Effector memory CD8-positive, alpha-beta T cell (primary cell): ENCODE results near the gene TTLL11.

Experiments
- ATAC-seq: fragments of 150-1000 bp; cut with Tn5 transposase; replicated peaks from 2 replicates; pipeline ENCODE4 v1.10.0; 2021; ENCODE audit warnings: mild to moderate bottlenecking, moderate library complexity
- DNase-seq, 3 experiments: peaks; one replicate each; pipeline ENCODE4 v3.0.0; 2021
- H3K27ac Mint-ChIP-seq, 2 donors: one replicate each; pipeline ENCODE4 v1.8.0; 2022; ENCODE audit warnings: mild to moderate bottlenecking in 2 of 2, mixed read lengths in 2 of 2, moderate library complexity in 2 of 2
- H3K27me3 Mint-ChIP-seq, 2 donors: one replicate each; pipeline ENCODE4 v1.8.0; 2022; ENCODE audit warnings: mixed read lengths in 2 of 2
- H3K36me3 Mint-ChIP-seq: one replicate; pipeline ENCODE4 v1.8.0; 2022; ENCODE audit warnings: mild to moderate bottlenecking, moderate library complexity, mixed read lengths; ENCODE audit not compliant: insufficient read depth
- H3K4me1 Mint-ChIP-seq, 2 donors: one replicate each; pipeline ENCODE4 v1.8.0; 2022; ENCODE audit warnings: low read depth in 2 of 2, mixed read lengths in 2 of 2
- H3K4me3 Mint-ChIP-seq, 2 donors: one replicate each; pipeline ENCODE4 v1.8.0; 2022; ENCODE audit warnings: mild to moderate bottlenecking in 2 of 2, mixed read lengths in 2 of 2, moderate library complexity in 2 of 2
- H3K9me3 Mint-ChIP-seq, 2 donors: one replicate each; pipeline ENCODE4 v1.8.0; 2022; ENCODE audit warnings: mixed read lengths in 2 of 2

The TTLL11 gene

GRCh38 chr9:122110100-122110833 lies 17.2 kb upstream of the TTLL11 start:
- Mint-ChIP-seq H3K4me3 (no peak overlapping the region), H3K36me3 (no peaks in the 10 kb centered on the region), H3K27ac (no peak overlapping the region), H3K27me3 (peaks cover 17 to 22% of the 10 kb centered on the region in 2 donors), H3K4me1 (peaks cover 0 to 1% of the 10 kb centered on the region in 2 donors), H3K9me3 (no peaks in the 10 kb centered on the region)
- no peak for DNase-seq
- ATAC-seq = no peak

- Mint-ChIP-seq H3K27ac (no peak overlapping the region), H3K36me3 (no peaks in the 10 kb centered on the region), H3K27me3 (peaks cover 17 to 20% of the 10 kb centered on the region in 2 donors), H3K9me3 (no peaks in the 10 kb centered on the region), H3K4me1 (peaks cover 0 to 1% of the 10 kb centered on the region in 2 donors), H3K4me3 (no peak overlapping the region)
- ATAC-seq = no peak
- DNase-seq = no peak
Observed at GRCh38 chr9:122109035-122109813, 16.1 kb upstream of the TTLL11 start.

GRCh38 chr9:122107291-122107805 lies 14.2 kb upstream of the TTLL11 start:
- H3K9me3 Mint-ChIP-seq = no peaks in the 10 kb centered on the region
- H3K27me3 Mint-ChIP-seq = peaks cover 3 to 4% of the 10 kb centered on the region in 2 donors
- no peaks in the 10 kb centered on the region for H3K4me1 Mint-ChIP-seq
- H3K4me3 Mint-ChIP-seq = no peak overlapping the region
- no peak for DNase-seq
- peak overlapping the region in 1 of 2 donors; percentile 1 for H3K27ac Mint-ChIP-seq
- ATAC-seq = no peak
- no peaks in the 10 kb centered on the region for H3K36me3 Mint-ChIP-seq

GRCh38 chr9:122106576-122106975 lies 13.5 kb upstream of the TTLL11 start:
- no peak overlapping the region for H3K27ac Mint-ChIP-seq
- H3K4me1 Mint-ChIP-seq = no peaks in the 10 kb centered on the region
- H3K9me3 Mint-ChIP-seq = no peaks in the 10 kb centered on the region
- no peaks in the 10 kb centered on the region for H3K27me3 Mint-ChIP-seq
- H3K4me3 Mint-ChIP-seq = no peak overlapping the region
- H3K36me3 Mint-ChIP-seq = no peaks in the 10 kb centered on the region
- ATAC-seq (no peak), DNase-seq (no peak)

GRCh38 chr9:122103985-122104384 lies 10.9 kb upstream of the TTLL11 start:
- H3K27me3 Mint-ChIP-seq = peaks cover 0 to 15% of the 10 kb centered on the region in 2 donors
- DNase-seq = no peak
- H3K27ac Mint-ChIP-seq = no peak overlapping the region
- ATAC-seq = no peak
- H3K9me3 Mint-ChIP-seq = no peaks in the 10 kb centered on the region
- H3K4me3 Mint-ChIP-seq = no peak overlapping the region
- H3K36me3 Mint-ChIP-seq = peaks cover 3% of the 10 kb centered on the region
- H3K4me1 Mint-ChIP-seq = peaks cover 0 to 4% of the 10 kb centered on the region in 2 donors

- H3K36me3 Mint-ChIP-seq = peaks cover 3% of the 10 kb centered on the region
- DNase-seq (no peak), ATAC-seq (no peak)
- H3K9me3 Mint-ChIP-seq = no peaks in the 10 kb centered on the region
- H3K4me3 Mint-ChIP-seq = no peak overlapping the region
- no peak overlapping the region for H3K27ac Mint-ChIP-seq
- peaks cover 0 to 15% of the 10 kb centered on the region in 2 donors for H3K27me3 Mint-ChIP-seq
- H3K4me1 Mint-ChIP-seq = peaks cover 0 to 4% of the 10 kb centered on the region in 2 donors
Observed at GRCh38 chr9:122102156-122102555, 9.0 kb upstream of the TTLL11 start.

GRCh38 chr9:122100756-122101155 lies 7.6 kb upstream of the TTLL11 start:
- peaks cover 3% of the 10 kb centered on the region for H3K36me3 Mint-ChIP-seq
- no peak for DNase-seq
- no peak overlapping the region for H3K4me3 Mint-ChIP-seq
- peaks cover 0 to 15% of the 10 kb centered on the region in 2 donors for H3K27me3 Mint-ChIP-seq
- no peak overlapping the region for H3K27ac Mint-ChIP-seq
- H3K4me1 Mint-ChIP-seq = peaks cover 0 to 4% of the 10 kb centered on the region in 2 donors
- H3K9me3 Mint-ChIP-seq = no peaks in the 10 kb centered on the region
- no peak for ATAC-seq

GRCh38 chr9:122099271-122099869 lies 6.3 kb upstream of the TTLL11 start:
- H3K27ac Mint-ChIP-seq = peak overlapping the region in 1 of 2 donors; percentile 11
- H3K36me3 Mint-ChIP-seq = peaks cover 3% of the 10 kb centered on the region
- ATAC-seq (peak; percentile 81), DNase-seq (peak; percentile 72 to 79 (median 74))
- peak overlapping the region in 1 of 2 donors; percentile 33 for H3K4me3 Mint-ChIP-seq
- H3K9me3 Mint-ChIP-seq = no peaks in the 10 kb centered on the region
- peaks cover 10 to 13% of the 10 kb centered on the region in 2 donors for H3K4me1 Mint-ChIP-seq
- H3K27me3 Mint-ChIP-seq = peaks cover 0 to 15% of the 10 kb centered on the region in 2 donors

GRCh38 chr9:122097679-122098315 lies 4.7 kb upstream of the TTLL11 start:
- ATAC-seq (no peak), DNase-seq (no peak)
- Mint-ChIP-seq H3K27ac (no peak overlapping the region), H3K36me3 (peaks cover 3% of the 10 kb centered on the region), H3K27me3 (peaks cover 0 to 15% of the 10 kb centered on the region in 2 donors), H3K4me1 (peaks cover 13 to 19% of the 10 kb centered on the region in 2 donors), H3K9me3 (no peaks in the 10 kb centered on the region), H3K4me3 (no peak overlapping the region)

GRCh38 chr9:122096620-122097415 lies 3.7 kb upstream of the TTLL11 start:
- Mint-ChIP-seq H3K27ac (no peak overlapping the region), H3K9me3 (no peaks in the 10 kb centered on the region), H3K36me3 (peaks cover 8% of the 10 kb centered on the region), H3K27me3 (peaks cover 0 to 15% of the 10 kb centered on the region in 2 donors), H3K4me3 (no peak overlapping the region), H3K4me1 (peaks cover 19 to 24% of the 10 kb centered on the region in 2 donors)
- ATAC-seq (no peak), DNase-seq (no peak)

GRCh38 chr9:122095010-122095767 lies 2.1 kb upstream of the TTLL11 start:
- Mint-ChIP-seq H3K36me3 (peaks cover 10% of the 10 kb centered on the region), H3K9me3 (no peaks in the 10 kb centered on the region), H3K4me3 (peak overlapping the region; percentile 22 to 87), H3K27me3 (peaks cover 0 to 9% of the 10 kb centered on the region in 2 donors), H3K4me1 (peaks cover 31 to 36% of the 10 kb centered on the region in 2 donors), H3K27ac (no peak overlapping the region)
- peak; percentile 36 to 44 (median 39) for DNase-seq
- ATAC-seq = peak; percentile 13
